Measurements from ENCODE around the gene DHX58. TPM values are rescaled to one million over a fixed set of nuclear protein-coding genes. Genes with fewer than 3 reads are reported as not detected.
A peak's percentile ranks its signal among the peaks of the same experiment; 100 is the strongest.
"Not testable (repeated sequence)": the region's sequence is repeated elsewhere in the genome, so short reads cannot be mapped to it uniquely, and the experiment has no call there.

The DHX58 gene
- 0.33 TPM for polyA plus RNA-seq (2013, experiment 1 of 2)
- polyA plus RNA-seq (2013, experiment 2 of 2): not detected

DNA sequence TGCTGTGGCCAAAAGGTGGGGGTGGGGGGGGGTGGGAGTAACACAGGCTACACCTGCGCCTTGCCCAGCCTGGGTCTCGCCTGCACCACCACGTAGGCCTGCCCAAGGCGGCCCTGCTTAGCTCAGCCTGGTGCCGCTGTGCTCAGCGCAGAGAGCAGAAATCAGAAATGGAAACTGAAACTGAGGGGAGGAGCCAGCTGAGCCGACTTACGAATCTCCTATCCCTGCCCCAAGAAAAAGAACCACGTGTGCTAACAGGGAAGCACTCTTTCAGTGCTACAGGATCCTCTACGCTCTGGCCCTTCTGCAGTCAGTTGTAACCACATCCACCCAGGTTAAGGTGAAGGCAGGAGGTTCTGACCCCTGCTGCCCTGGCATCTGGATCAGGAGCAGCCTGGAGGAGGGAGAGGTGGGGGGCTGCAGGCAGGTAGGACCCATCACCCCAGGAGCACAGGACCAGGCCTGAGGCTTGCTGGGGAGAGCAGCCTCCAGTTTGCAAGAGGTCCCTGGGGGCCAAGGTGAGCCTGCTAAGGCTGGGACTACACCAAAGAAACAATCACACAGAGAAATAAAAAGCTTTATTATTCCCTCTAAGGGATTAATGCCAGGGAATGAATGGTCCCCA, at the start of gene DHX58:
Gene DHX58 (minus strand): TSS at position 163 of the 625 bp plus-strand sequence. CDS start 822 bp downstream, outside the sequence.
- Histone ChIP-seq H3K36me3 (ENCODE audit: control insufficient read depth, insufficient read depth, low read length) (peaks cover 30% of the 10 kb centered on the region), H3K4me3 (ENCODE audit: extremely low read depth, insufficient read depth, low read length, poor library complexity, severe bottlenecking) (no peak within 1 kb of the TSS), H3K27ac (ENCODE audit: low read depth, low read length, severe bottlenecking) (no peak within 1 kb of the TSS), H3K9me3 (ENCODE audit: control insufficient read depth, low read length) (no peaks in the 10 kb centered on the region), H3K4me1 (ENCODE audit: control insufficient read depth, insufficient read depth, low read length, poor library complexity, severe bottlenecking) (no peaks in the 10 kb centered on the region)
- 80 to 86% methylated on average over 6 to 7 of the region's 10 CpGs for WGBS, 2 experiments (ENCODE audit: insufficient coverage in 2 of 2)

DNA sequence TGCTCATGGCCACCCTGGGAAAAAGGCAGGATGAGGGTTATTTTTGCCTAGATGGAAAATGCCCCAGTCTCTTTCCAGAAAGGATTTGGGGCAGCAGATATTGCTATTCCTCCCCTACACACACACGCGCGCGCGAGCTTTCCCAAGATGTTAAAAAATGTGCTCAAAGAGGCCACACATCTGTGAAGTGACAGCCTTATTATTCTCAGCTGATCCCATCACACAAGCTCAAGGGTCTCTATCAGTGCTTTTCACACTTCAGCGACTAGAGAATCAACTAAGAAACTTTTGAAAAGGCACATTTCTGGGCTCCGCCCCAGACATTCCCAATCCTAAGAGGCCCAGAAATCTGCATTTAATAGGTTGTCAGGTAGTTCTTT, 48.0 kb upstream of the DHX58 start:
- no peaks in the 10 kb centered on the region for H3K36me3 ChIP-seq (ENCODE audit: control insufficient read depth, insufficient read depth, low read length)
- H3K27ac ChIP-seq (ENCODE audit: low read depth, low read length, severe bottlenecking): no peak overlapping the region
- no peak overlapping the region for H3K4me3 ChIP-seq (ENCODE audit: extremely low read depth, insufficient read depth, low read length, poor library complexity, severe bottlenecking)
- no peaks in the 10 kb centered on the region for H3K4me1 ChIP-seq (ENCODE audit: control insufficient read depth, insufficient read depth, low read length, poor library complexity, severe bottlenecking)
- no peaks in the 10 kb centered on the region for H3K9me3 ChIP-seq (ENCODE audit: control insufficient read depth, low read length)
- WGBS, 2 experiments (ENCODE audit: insufficient coverage in 2 of 2): 97 to 100% methylated on average over 5 of the region's 7 CpGs

DNA sequence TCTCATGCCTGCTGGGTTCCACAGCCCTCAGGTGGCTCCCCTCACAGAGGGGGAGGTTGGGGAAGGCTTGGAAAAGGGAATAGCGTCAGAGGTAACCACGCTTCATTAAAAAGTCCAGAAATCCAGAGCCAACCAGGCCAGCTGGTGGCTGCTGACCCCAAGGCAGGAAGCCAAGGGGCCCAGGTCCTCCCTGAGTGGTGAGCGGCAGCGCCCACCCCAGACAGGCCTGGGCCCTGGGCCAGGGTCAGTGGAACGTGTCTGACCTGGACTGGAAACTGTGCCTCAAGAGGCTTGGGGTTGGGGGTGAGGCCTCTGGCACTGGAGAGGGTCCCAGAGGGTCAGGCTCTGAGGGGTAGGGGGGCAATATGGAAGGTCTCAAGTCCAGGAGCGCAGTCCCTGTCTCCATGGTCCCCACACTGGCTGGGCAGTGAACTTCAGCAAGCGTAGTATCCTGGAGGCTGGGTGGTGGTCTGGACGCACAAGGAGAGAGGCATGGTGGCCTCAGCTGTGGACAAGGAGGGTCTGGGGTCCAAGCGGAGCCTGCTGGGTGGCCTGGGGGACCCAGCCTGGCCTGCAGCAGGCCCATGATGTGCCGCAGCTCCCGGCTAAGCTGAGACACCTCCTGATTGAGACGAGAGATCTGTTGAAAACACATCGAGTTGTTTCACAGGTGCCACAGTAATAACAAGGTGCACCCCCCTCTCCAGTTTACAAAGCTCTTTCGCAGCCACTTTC, 47.4 kb upstream of the DHX58 start:
- H3K27ac ChIP-seq (ENCODE audit: low read depth, low read length, severe bottlenecking): no peak overlapping the region
- no peaks in the 10 kb centered on the region for H3K4me1 ChIP-seq (ENCODE audit: control insufficient read depth, insufficient read depth, low read length, poor library complexity, severe bottlenecking)
- 96 to 97% methylated on average over 10 to 13 of the region's 14 CpGs for WGBS, 2 experiments (ENCODE audit: insufficient coverage in 2 of 2)
- no peaks in the 10 kb centered on the region for H3K36me3 ChIP-seq (ENCODE audit: control insufficient read depth, insufficient read depth, low read length)
- no peaks in the 10 kb centered on the region for H3K9me3 ChIP-seq (ENCODE audit: control insufficient read depth, low read length)
- no peak overlapping the region for H3K4me3 ChIP-seq (ENCODE audit: extremely low read depth, insufficient read depth, low read length, poor library complexity, severe bottlenecking)

DNA sequence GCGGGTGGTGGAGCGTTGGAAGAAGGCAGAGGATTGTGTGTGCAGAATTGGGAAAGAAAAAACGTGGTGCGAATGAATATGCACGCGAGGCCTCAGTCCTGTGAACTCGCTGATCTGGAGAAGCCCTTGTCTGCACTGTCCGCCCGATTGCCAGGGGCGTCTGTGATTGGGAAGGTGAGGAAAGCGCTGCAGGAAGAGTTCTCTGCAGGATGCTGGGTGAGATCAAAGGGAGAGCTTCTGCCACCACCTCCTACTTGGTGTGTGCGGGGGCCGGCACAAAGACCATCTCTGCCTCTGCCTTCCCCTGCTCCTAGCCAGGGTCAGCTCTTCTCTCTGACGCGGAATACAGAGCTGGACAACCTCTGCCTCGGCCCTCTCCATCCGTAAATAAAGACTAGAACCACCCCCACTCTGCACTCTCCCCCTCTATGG, 43.1 kb upstream of the DHX58 start:
- Histone ChIP-seq H3K27ac (ENCODE audit: low read depth, low read length, severe bottlenecking) (peak overlapping the region; percentile 36), H3K36me3 (ENCODE audit: control insufficient read depth, insufficient read depth, low read length) (peaks cover 18% of the 10 kb centered on the region), H3K4me1 (ENCODE audit: control insufficient read depth, insufficient read depth, low read length, poor library complexity, severe bottlenecking) (peaks cover 7% of the 10 kb centered on the region), H3K9me3 (ENCODE audit: control insufficient read depth, low read length) (no peaks in the 10 kb centered on the region), H3K4me3 (ENCODE audit: extremely low read depth, insufficient read depth, low read length, poor library complexity, severe bottlenecking) (peak overlapping the region; percentile 100)
- 17 to 32% methylated on average over 14 to 16 of the region's 17 CpGs for WGBS, 2 experiments (ENCODE audit: insufficient coverage in 2 of 2)

DNA sequence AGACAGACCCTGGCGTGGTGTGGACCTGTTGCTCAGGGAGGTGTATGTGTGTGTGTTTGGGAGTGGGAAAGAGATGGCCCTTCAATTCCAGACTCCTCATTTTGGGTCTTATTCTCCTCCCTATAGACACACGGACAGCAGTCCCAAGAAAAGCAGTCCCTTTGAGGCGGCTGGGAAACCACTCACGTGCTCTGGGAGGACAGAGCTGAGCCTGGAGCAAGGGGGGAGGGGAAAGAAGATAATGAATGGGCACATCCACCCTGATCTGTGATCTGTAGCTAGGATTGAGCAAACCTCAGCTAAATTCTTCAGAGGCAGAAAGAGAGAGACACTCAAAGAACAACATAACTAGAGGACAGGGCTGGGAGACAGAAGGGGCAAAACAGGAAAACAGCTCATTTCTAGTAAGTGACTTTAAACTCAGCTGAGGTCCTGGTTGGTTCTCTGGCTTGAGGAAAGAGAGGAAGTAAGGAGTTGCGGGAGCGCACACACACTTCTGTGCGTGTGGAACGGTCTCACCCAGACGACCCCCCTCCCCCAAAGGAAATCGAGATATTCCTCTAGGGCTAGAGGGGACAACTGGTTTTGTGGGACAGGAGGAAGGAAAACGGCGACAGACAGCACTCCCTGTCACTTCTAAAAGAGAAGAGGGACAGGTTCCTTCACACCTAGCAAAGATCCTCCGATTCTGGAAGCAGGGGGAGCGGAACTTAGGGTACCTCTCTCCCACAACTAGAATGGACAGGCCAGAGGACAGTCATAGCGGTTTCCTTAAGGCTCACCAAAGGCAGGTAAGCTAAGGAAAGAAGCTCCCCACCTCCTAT, 41.6 kb upstream of the DHX58 start:
- Histone ChIP-seq H3K27ac (ENCODE audit: low read depth, low read length, severe bottlenecking) (peak overlapping the region; percentile 74), H3K9me3 (ENCODE audit: control insufficient read depth, low read length) (no peaks in the 10 kb centered on the region), H3K4me3 (ENCODE audit: extremely low read depth, insufficient read depth, low read length, poor library complexity, severe bottlenecking) (peak overlapping the region; percentile 100), H3K36me3 (ENCODE audit: control insufficient read depth, insufficient read depth, low read length) (peaks cover 31% of the 10 kb centered on the region), H3K4me1 (ENCODE audit: control insufficient read depth, insufficient read depth, low read length, poor library complexity, severe bottlenecking) (peaks cover 7% of the 10 kb centered on the region)
- WGBS, 2 experiments (ENCODE audit: insufficient coverage in 2 of 2): 8 to 10% methylated on average over 2 to 8 of the region's 15 CpGs

DNA sequence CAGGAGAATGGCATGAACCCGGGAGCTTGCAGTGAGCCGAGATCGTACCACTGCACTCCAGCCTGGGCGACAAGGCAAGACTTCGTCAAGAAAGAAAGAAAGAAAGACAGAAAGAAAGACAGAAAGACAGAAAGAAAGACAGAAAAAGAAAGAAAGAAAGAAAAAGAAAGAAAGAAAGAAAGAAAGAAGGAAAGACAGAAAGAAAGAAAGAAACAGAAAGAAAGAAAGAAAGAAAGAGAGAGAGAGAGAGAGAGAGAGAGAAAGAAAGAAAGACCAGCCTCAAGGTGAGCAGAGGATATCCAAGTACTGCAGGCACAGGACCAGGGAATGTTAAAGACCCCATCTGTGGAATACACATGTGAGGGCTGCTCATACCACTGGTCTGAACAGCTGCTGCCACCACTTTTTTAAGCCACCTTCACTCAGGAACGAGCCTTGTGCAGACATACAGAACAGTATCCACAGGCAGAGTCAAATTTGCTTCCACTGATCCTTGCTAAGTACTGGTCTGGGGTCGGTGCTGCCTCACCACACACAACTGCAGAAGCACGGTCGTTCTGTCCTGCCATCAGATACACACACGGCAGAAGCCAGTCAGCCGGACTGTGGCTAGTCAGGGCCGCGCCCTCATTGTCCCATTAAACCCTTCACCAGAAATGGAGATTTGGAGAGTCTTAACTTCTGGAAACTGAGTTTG, 34.5 kb upstream of the DHX58 start:
- H3K4me3 ChIP-seq (ENCODE audit: extremely low read depth, insufficient read depth, low read length, poor library complexity, severe bottlenecking): no peak overlapping the region
- H3K27ac ChIP-seq (ENCODE audit: low read depth, low read length, severe bottlenecking): no peak overlapping the region
- no peaks in the 10 kb centered on the region for H3K9me3 ChIP-seq (ENCODE audit: control insufficient read depth, low read length)
- peaks cover 11% of the 10 kb centered on the region for H3K4me1 ChIP-seq (ENCODE audit: control insufficient read depth, insufficient read depth, low read length, poor library complexity, severe bottlenecking)
- 93 to 95% methylated on average over 6 to 13 of the region's 13 CpGs for WGBS, 2 experiments (ENCODE audit: insufficient coverage in 2 of 2)
- peaks cover 74% of the 10 kb centered on the region for H3K36me3 ChIP-seq (ENCODE audit: control insufficient read depth, insufficient read depth, low read length)

DNA sequence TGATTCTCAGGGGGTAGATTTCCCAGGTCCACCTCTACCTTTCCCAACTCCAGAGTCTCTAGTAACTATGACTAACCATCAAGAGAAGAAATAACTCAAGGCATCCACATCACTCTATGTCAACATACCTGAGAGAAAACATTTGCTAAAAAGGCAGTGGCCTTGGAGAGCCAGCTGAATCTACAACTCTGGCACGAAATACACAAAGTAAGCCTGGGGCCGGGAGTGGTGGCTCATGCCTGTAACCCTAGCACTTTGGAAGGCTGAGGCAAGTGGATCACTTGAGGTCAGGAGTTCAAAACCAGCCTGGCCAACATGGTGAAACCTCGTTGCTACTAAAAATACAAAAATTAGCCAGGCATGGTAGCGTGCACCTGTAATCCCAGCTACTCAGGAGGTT, 30.6 kb upstream of the DHX58 start:
- H3K4me3 ChIP-seq (ENCODE audit: extremely low read depth, insufficient read depth, low read length, poor library complexity, severe bottlenecking); H3K9me3 ChIP-seq (ENCODE audit: control insufficient read depth, low read length); H3K27ac ChIP-seq (ENCODE audit: low read depth, low read length, severe bottlenecking): not testable (repeated sequence)
- H3K36me3 ChIP-seq (ENCODE audit: control insufficient read depth, insufficient read depth, low read length): peaks cover 63% of the 10 kb centered on the region
- WGBS, 2 experiments (ENCODE audit: insufficient coverage in 2 of 2): 95 to 96% methylated on average over 4 of the region's 4 CpGs
- peaks cover 12% of the 10 kb centered on the region for H3K4me1 ChIP-seq (ENCODE audit: control insufficient read depth, insufficient read depth, low read length, poor library complexity, severe bottlenecking)

DNA sequence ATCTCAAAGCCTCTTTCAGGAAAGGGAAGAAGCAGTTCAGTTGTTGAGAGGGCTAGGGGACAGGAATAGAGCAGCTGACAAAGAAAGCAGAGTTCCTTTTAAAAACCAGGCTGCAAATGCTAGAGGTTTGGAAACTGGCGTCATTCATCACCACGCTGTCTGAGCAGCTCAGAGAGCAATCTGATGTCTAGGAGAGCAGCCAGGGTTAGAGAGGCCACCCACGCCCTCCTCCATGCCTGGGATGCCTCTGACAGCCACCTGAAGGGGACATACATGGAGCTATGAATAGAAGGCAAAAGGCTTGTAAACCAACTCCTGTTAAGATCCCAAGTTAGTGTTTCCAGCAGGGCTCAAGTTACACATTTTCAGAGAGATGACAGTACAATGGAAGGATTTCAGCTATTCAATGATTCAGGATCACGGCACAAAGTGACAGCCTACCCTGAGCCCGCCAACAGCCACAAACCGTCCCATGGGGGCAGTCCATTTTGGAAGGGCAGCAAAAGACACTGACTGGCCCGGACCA, 29.9 kb upstream of the DHX58 start:
- peaks cover 66% of the 10 kb centered on the region for H3K36me3 ChIP-seq (ENCODE audit: control insufficient read depth, insufficient read depth, low read length)
- H3K4me3 ChIP-seq (ENCODE audit: extremely low read depth, insufficient read depth, low read length, poor library complexity, severe bottlenecking): no peak overlapping the region
- H3K9me3 ChIP-seq (ENCODE audit: control insufficient read depth, low read length): no peaks in the 10 kb centered on the region
- WGBS, 2 experiments (ENCODE audit: insufficient coverage in 2 of 2): 81 to 99% methylated on average over 7 of the region's 7 CpGs
- H3K4me1 ChIP-seq (ENCODE audit: control insufficient read depth, insufficient read depth, low read length, poor library complexity, severe bottlenecking): peaks cover 12% of the 10 kb centered on the region
- H3K27ac ChIP-seq (ENCODE audit: low read depth, low read length, severe bottlenecking): peak overlapping the region; percentile 26

DNA sequence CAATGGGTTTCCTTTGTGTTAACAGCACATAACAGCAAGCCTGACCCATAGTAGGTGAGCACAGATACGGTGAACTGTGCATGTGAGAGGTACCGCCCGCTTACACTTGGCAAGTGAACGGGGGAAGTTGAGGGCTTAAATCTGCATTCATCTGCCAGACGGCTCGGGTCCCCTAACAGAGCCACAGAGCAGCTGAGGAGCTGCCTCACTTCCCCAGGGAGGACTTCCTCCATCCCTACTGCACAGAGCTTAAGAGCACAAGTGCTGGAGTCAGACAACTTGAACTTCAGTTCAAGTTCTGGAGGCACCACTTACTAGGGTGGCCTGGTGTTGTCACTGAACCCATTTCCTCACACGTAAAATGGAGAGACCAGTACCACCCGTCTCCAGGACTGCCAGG, 28.9 kb upstream of the DHX58 start:
- 97 to 99% methylated on average over 6 to 8 of the region's 8 CpGs for WGBS, 2 experiments (ENCODE audit: insufficient coverage in 2 of 2)
- Histone ChIP-seq H3K4me1 (ENCODE audit: control insufficient read depth, insufficient read depth, low read length, poor library complexity, severe bottlenecking) (peaks cover 12% of the 10 kb centered on the region), H3K27ac (ENCODE audit: low read depth, low read length, severe bottlenecking) (no peak overlapping the region), H3K4me3 (ENCODE audit: extremely low read depth, insufficient read depth, low read length, poor library complexity, severe bottlenecking) (no peak overlapping the region), H3K36me3 (ENCODE audit: control insufficient read depth, insufficient read depth, low read length) (peaks cover 67% of the 10 kb centered on the region), H3K9me3 (ENCODE audit: control insufficient read depth, low read length) (no peaks in the 10 kb centered on the region)

DNA sequence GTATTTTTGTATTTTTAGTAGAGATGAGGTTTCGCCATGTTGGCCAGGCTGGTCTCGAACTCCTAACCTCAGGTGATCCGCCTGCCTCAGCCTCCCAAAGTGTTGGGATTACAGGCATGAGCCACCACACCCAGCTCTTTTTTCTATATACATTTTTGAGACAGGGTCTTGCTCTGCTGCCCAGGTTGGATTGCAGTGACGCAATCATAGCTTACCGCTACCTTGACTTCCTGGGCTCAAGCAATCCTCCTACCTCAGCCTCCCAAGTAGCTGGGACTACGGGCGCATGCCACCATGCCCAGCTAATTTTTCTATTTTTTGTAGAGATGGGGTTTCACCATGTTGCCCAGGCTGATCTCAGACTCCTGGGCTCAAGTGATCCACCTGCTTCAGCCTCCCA, 28.2 kb upstream of the DHX58 start:
- not testable (repeated sequence) for H3K27ac ChIP-seq (ENCODE audit: low read depth, low read length, severe bottlenecking); H3K9me3 ChIP-seq (ENCODE audit: control insufficient read depth, low read length); H3K4me3 ChIP-seq (ENCODE audit: extremely low read depth, insufficient read depth, low read length, poor library complexity, severe bottlenecking)
- peaks cover 19% of the 10 kb centered on the region for H3K4me1 ChIP-seq (ENCODE audit: control insufficient read depth, insufficient read depth, low read length, poor library complexity, severe bottlenecking)
- 87 to 93% methylated on average over 2 to 6 of the region's 7 CpGs for WGBS, 2 experiments (ENCODE audit: insufficient coverage in 2 of 2)
- H3K36me3 ChIP-seq (ENCODE audit: control insufficient read depth, insufficient read depth, low read length): peaks cover 67% of the 10 kb centered on the region

All from mesodermal cell (in vitro differentiated cells).